ENCODE measurements around the gene ARSG. TPM values are rescaled to one million over a fixed set of nuclear protein-coding genes. Genes with fewer than 3 reads are reported as not detected.

Gene ARSG
- polyA plus RNA-seq, 3 donors, result 15.5 to 19.3 (median 19.2) TPM

DNA sequence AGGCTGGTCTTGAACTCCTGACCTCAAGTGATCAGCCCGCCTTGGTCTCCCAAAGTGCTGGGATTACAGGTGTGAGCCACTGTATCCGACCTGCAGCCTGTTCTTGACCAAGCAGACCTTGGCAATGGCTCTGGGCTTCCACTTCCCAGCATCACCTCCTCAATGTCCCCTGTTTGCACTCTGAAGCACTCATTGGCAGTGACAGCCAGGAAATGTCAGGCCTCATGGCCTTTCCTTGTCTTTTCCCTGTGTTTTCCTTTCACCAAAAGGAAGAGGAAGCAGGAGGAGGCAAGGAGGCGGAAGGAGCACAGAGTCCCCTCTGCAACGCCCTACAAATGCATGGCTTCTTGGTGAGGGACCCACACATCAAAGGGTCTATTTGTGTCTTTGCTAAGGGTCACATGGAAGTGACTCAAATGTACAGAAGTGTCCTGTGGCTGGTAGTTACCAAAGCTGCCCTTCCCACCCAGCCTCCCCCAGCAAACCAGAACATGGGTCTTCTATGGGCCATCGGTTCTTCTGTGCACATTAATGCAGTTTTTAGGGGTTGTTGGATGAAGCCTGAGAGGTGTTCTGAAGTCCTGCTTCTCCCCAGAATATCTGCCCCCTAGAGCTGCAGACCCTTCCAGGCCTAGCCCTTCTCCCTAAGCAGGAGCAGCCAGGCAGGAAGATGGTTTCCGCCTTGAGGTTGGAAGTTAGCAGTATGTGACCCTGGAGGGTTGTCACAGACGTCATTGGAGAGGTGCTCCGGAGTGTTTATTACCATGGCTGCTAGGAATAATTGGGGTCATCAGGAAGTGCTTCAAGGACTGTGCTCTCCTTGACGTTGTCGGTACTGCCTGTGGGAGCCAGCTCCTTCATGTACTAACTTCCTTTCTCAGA lies 105.2 kb downstream of the ARSG start:
- H3K9ac ChIP-seq (ENCODE audit: insufficient read depth, low read length, poor library complexity, severe bottlenecking), result no peak overlapping the region
- H3K4me2 ChIP-seq (replicated peaks; ENCODE audit: extremely low read depth, low read length, poor library complexity, severe bottlenecking), result no peak overlapping the region
- TF ChIP-seq, protein P1, sequence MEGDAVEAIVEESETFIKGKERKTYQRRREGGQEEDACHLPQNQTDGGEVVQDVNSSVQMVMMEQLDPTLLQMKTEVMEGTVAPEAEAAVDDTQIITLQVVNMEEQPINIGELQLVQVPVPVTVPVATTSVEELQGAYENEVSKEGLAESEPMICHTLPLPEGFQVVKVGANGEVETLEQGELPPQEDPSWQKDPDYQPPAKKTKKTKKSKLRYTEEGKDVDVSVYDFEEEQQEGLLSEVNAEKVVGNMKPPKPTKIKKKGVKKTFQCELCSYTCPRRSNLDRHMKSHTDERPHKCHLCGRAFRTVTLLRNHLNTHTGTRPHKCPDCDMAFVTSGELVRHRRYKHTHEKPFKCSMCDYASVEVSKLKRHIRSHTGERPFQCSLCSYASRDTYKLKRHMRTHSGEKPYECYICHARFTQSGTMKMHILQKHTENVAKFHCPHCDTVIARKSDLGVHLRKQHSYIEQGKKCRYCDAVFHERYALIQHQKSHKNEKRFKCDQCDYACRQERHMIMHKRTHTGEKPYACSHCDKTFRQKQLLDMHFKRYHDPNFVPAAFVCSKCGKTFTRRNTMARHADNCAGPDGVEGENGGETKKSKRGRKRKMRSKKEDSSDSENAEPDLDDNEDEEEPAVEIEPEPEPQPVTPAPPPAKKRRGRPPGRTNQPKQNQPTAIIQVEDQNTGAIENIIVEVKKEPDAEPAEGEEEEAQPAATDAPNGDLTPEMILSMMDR (IDR thresholded peaks at IDR 0.05), result no peak
- peaks cover 0 to 3% (median 0%) of the 10 kb centered on the region in 3 donors for H3K27me3 Mint-ChIP-seq (ENCODE audit: low read depth in 3 of 3)
- WGBS (ENCODE audit: insufficient coverage), result 62% methylated on average over 6 of the region's 10 CpGs
- no peak overlapping the region for H3K4me3 ChIP-seq (replicated peaks in 1 of 3; ENCODE audit: low read depth in 2 of 3, low read length in 3 of 3)
- DNase-seq, result no peak
- H3K4me3 Mint-ChIP-seq, result no peak overlapping the region
- H3K27ac Mint-ChIP-seq, result peak overlapping the region in 1 of 7 donors; percentile 16
- peaks cover 25% of the 10 kb centered on the region for H3K4me1 Mint-ChIP-seq
- no peaks in the 10 kb centered on the region for H3K27me3 ChIP-seq (ENCODE audit: control insufficient read depth in 2 of 2, insufficient read depth in 2 of 2, low read length in 2 of 2)
- intact Hi-C loops (cut with micrococcal nuclease), result loop anchor here (5.0 to 10.0 kb wide), 3 partner anchors 36 to 134 kb away; no protein-coding TSS in a partner anchor
- peaks cover 10 to 20% of the 10 kb centered on the region in 2 donors for H3K4me1 ChIP-seq (ENCODE audit: control insufficient read depth in 1 of 2, insufficient read depth in 2 of 2, low read length in 2 of 2)
- peaks cover 7 to 9% of the 10 kb centered on the region in 2 donors for H3K9me3 ChIP-seq (replicated peaks in 1 of 2; ENCODE audit: control insufficient read depth in 1 of 2, insufficient read depth in 1 of 2, low read length in 2 of 2)
- H2AFZ ChIP-seq (ENCODE audit: insufficient read depth, low read depth, low read length, poor library complexity, severe bottlenecking), result no peak overlapping the region
- no peaks in the 10 kb centered on the region for H4K20me1 ChIP-seq (ENCODE audit: insufficient read depth, low read length)
- peaks cover 7 to 27% of the 10 kb centered on the region in 2 donors for H3K36me3 ChIP-seq (replicated peaks in 1 of 2; ENCODE audit: control insufficient read depth in 1 of 2, insufficient read depth in 2 of 2, low read length in 2 of 2)
- H3K36me3 Mint-ChIP-seq, result peaks cover 30 to 43% of the 10 kb centered on the region in 2 donors
- H3K27ac ChIP-seq (ENCODE audit: low read depth in 1 of 2, low read length in 2 of 2), result no peak overlapping the region
- H3K79me2 ChIP-seq (ENCODE audit: insufficient read depth, low read length), result no peaks in the 10 kb centered on the region
- peaks cover 6 to 12% (median 8%) of the 10 kb centered on the region in 7 donors for H3K9me3 Mint-ChIP-seq

DNA sequence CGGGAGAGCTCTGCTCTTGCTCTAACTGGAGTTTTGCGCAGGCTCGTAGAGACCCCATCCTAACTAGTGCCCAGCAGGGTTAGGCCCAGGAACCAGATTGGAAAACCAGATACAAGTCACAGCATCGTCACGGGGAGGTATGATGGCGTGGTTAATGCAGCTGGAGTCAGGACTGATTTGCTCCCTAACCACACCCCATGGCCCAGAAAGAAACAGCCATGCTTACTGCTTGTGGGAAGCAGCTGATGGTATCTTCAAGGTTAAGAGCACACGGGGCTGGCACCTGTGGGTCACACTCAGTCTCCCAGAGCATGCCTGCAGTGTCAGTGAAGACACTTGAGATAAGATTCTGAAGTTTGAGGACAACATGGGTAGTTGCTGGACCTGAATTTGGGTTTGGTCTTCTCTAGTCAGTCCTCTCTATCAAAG lies 105.8 kb downstream of the ARSG start:
- TF ChIP-seq, protein P1 (IDR thresholded peaks at IDR 0.05), result no peak
- Mint-ChIP-seq H3K9me3 (peaks cover 6 to 11% (median 8%) of the 10 kb centered on the region in 7 donors), H3K27ac (peak overlapping the region in 3 of 7 donors; percentile 16 to 51 (median 26)), H3K36me3 (peaks cover 32 to 41% of the 10 kb centered on the region in 2 donors), H3K4me3 (no peak overlapping the region), H3K27me3 (ENCODE audit: low read depth in 3 of 3) (peaks cover 0 to 3% (median 0%) of the 10 kb centered on the region in 3 donors), H3K4me1 (peaks cover 25% of the 10 kb centered on the region)
- Histone ChIP-seq H3K4me3 (replicated peaks in 1 of 3; ENCODE audit: low read depth in 2 of 3, low read length in 3 of 3) (no peak overlapping the region), H2AFZ (ENCODE audit: insufficient read depth, low read depth, low read length, poor library complexity, severe bottlenecking) (no peak overlapping the region), H3K36me3 (replicated peaks in 1 of 2; ENCODE audit: control insufficient read depth in 1 of 2, insufficient read depth in 2 of 2, low read length in 2 of 2) (peaks cover 11 to 28% of the 10 kb centered on the region in 2 donors), H3K9ac (ENCODE audit: insufficient read depth, low read length, poor library complexity, severe bottlenecking) (no peak overlapping the region), H3K4me1 (ENCODE audit: control insufficient read depth in 1 of 2, insufficient read depth in 2 of 2, low read length in 2 of 2) (peaks cover 10 to 20% of the 10 kb centered on the region in 2 donors), H4K20me1 (ENCODE audit: insufficient read depth, low read length) (no peaks in the 10 kb centered on the region), H3K27ac (ENCODE audit: low read depth in 1 of 2, low read length in 2 of 2) (no peak overlapping the region), H3K79me2 (ENCODE audit: insufficient read depth, low read length) (no peaks in the 10 kb centered on the region), H3K27me3 (ENCODE audit: control insufficient read depth in 2 of 2, insufficient read depth in 2 of 2, low read length in 2 of 2) (no peaks in the 10 kb centered on the region), H3K9me3 (replicated peaks in 1 of 2; ENCODE audit: control insufficient read depth in 1 of 2, insufficient read depth in 1 of 2, low read length in 2 of 2) (peaks cover 7 to 9% of the 10 kb centered on the region in 2 donors), H3K4me2 (replicated peaks; ENCODE audit: extremely low read depth, low read length, poor library complexity, severe bottlenecking) (no peak overlapping the region)
- 52% methylated on average over 4 of the region's 7 CpGs for WGBS (ENCODE audit: insufficient coverage)
- DNase-seq, result no peak
- intact Hi-C loops (cut with micrococcal nuclease), result loop anchor here (5.0 to 10.0 kb wide), 3 partner anchors 35 to 135 kb away; no protein-coding TSS in a partner anchor
